ENCODE measurements around the gene CYFIP2.

DNA sequence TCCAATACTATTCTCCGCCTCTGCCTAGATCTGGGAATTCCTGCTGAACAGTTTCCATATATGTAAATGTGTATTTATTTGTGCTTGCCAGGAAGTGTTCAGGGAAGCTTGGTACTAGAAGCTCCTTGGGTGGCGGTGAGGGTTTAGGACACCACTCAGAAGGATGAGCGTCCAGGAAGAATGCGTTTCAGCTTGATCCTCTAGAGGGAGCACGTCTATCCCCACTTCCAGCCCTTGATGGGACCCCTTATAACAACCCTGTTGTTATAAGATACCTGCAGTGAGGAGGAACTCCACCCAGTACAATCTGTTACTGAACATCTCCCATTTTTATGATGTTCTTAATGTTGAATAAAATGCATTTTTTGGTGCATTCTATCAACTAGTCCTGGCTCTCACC, 88.9 kb downstream of the CYFIP2 start:
- TF ChIP-seq EZH2phosphoT487 (IDR thresholded peaks at IDR 0.05; ENCODE audit: insufficient read depth, low read depth) (no peak), EZH2 (IDR thresholded peaks at IDR 0.05; ENCODE audit: insufficient read depth, poor library complexity, severe bottlenecking) (no peak)
